ENCODE measurements around the gene DCBLD1. TPM values are rescaled to one million over a fixed set of nuclear protein-coding genes. Genes with fewer than 3 reads are reported as not detected.

Gene DCBLD1
- total and polyA plus RNA-seq, 2 of the 4 experiments (the other 2 are of a cell fraction), result 21.1 to 27.8 TPM

GRCh38 chr6:117597755-117598154, 115.3 kb downstream of the DCBLD1 start (continued):
- TF ChIP-seq MXI1 (IDR thresholded peaks at IDR 0.05; ENCODE audit: borderline replicate concordance, low read depth, low read length) (no peak), FOS (IDR thresholded peaks at IDR 0.05; ENCODE audit: low read depth, low read length) (no peak), RAD21 (IDR thresholded peaks at IDR 0.05; ENCODE audit: low read length) (no peak), POLR2A (IDR thresholded peaks at IDR 0.05; ENCODE audit: low read depth, low read length) (no peak), BHLHE40 (IDR thresholded peaks at IDR 0.05; ENCODE audit: low read depth, low read length) (no peak)

Small RNA genes lying within 50 kb of the gene (microRNA-seq; reads per million reads assigned to microRNA genes)
- not detected for gene RNU6-253P (ENCODE audit: insufficient read depth, insufficient read length)

Small RNA genes lying within 50 kb of the gene (small RNA-seq; reads per million reads assigned to genes)
- 0 to 24.7 (median 0.31) reads per million in 5 experiments for gene RNU6-253P

Other genes starting within 250 kb of the DCBLD1 start
- gene VGLL2, start 217.1 kb upstream of the DCBLD1 start, total RNA-seq (2012; rRNA removed), result not detected in 2 replicates
- gene VGLL2, start 217.1 kb upstream of the DCBLD1 start, polyA plus RNA-seq (2012; rRNA removed), result not detected in 2 replicates
- under 0.01 TPM in 2 replicates for gene ROS1, start 56.7 kb upstream of the DCBLD1 start, total RNA-seq (2012; rRNA removed)
- 0.03 TPM in 1 of 2 replicates, not detected in the other for gene ROS1, start 56.7 kb upstream of the DCBLD1 start, polyA plus RNA-seq (2012; rRNA removed)
- 23.8 and 50.3 TPM in 2 replicates for gene GOPC, start 119.8 kb downstream of the DCBLD1 start, total RNA-seq (2012; rRNA removed)
- 18.6 and 23.4 TPM in 2 replicates for gene GOPC, start 119.8 kb downstream of the DCBLD1 start, polyA plus RNA-seq (2012; rRNA removed)
- gene NUS1, start 192.8 kb downstream of the DCBLD1 start, total RNA-seq (2012; rRNA removed), result 11.8 and 26.1 TPM in 2 replicates
- gene NUS1, start 192.8 kb downstream of the DCBLD1 start, polyA plus RNA-seq (2012; rRNA removed), result 14.4 and 19.6 TPM in 2 replicates